NCI-H2196 (cell line): ENCODE measurements around the gene GSX1.

ENCODE experiments used
- DNase-seq: peaks from one replicate; lab custom pipeline; 2025; ENCODE audit not compliant: unreplicated experiment; lab: John Stamatoyannopoulos, UW

The GSX1 gene

GRCh38 chr13:27826379-27827353 lies 34.4 kb downstream of the GSX1 start:
- peak; percentile 75 for DNase-seq

- peak; percentile 34 for DNase-seq
Measured at GRCh38 chr13:27827646-27828045, 35.4 kb downstream of the GSX1 start.

- peak; percentile 3 for DNase-seq
Measured at GRCh38 chr13:27830010-27830409, 37.7 kb downstream of the GSX1 start.

GRCh38 chr13:27833206-27833605 lies 40.9 kb downstream of the GSX1 start:
- no peak for DNase-seq

- DNase-seq, result no peak
Measured at GRCh38 chr13:27834095-27834494, 41.8 kb downstream of the GSX1 start.

GRCh38 chr13:27835799-27836198 lies 43.5 kb downstream of the GSX1 start:
- no peak for DNase-seq

- peak; percentile 12 for DNase-seq
Measured at GRCh38 chr13:27839809-27840467, 47.7 kb downstream of the GSX1 start.

- no peak for DNase-seq
Measured at GRCh38 chr13:27842571-27842970, 50.3 kb downstream of the GSX1 start.
